ENCODE measurements around the gene STX18. TPM values are rescaled to one million over a fixed set of nuclear protein-coding genes. Genes with fewer than 3 reads are reported as not detected.

STX18 gene
- total RNA-seq, 1 experiment from 2014 or later = 20.9 TPM

- Histone ChIP-seq H2AFZ (ENCODE audit: low read length) (no peak overlapping the region), H3K9me3 (ENCODE audit: control insufficient read depth, low read depth, low read length) (no peaks in the 10 kb centered on the region), H3K23me2 (ENCODE audit: insufficient read length, low read depth, low read length, poor library complexity, severe bottlenecking) (no peaks in the 10 kb centered on the region), H2BK120ac (ENCODE audit: low read depth, low read length, poor library complexity, severe bottlenecking) (no peak overlapping the region), H3K79me2 (ENCODE audit: insufficient read depth, low read length) (no peaks in the 10 kb centered on the region), H3K23ac (ENCODE audit: insufficient read length, low read depth, low read length) (no peak overlapping the region), H3K4ac (ENCODE audit: low read depth, low read length) (no peak overlapping the region), H3K79me1 (ENCODE audit: insufficient read depth, low read depth, low read length, poor library complexity, severe bottlenecking) (no peaks in the 10 kb centered on the region), H2BK5ac (ENCODE audit: insufficient read length, low read length) (no peak overlapping the region), H3K56ac (ENCODE audit: insufficient read length, low read depth, low read length) (no peak overlapping the region), H3K9ac (ENCODE audit: extremely low read depth, insufficient read length, low read length) (no peak overlapping the region), H4K8ac (replicated peaks; ENCODE audit: insufficient read length, low read depth, low read length) (no peak overlapping the region), H2BK12ac (ENCODE audit: insufficient read length, low read depth, low read length) (no peak overlapping the region), H2BK15ac (ENCODE audit: low read depth, low read length) (no peak overlapping the region), H2BK20ac (ENCODE audit: low read depth, low read length, poor library complexity, severe bottlenecking) (no peak overlapping the region), H3K27ac (ENCODE audit: insufficient read length, low read depth, low read length) (no peak overlapping the region), H3K18ac (ENCODE audit: insufficient read length, low read depth, low read length) (no peak overlapping the region), H2AK5ac (ENCODE audit: insufficient read length, low read length) (no peak overlapping the region), H4K5ac (ENCODE audit: insufficient read length, low read depth, low read length) (no peak overlapping the region), H4K20me1 (ENCODE audit: control insufficient read depth, insufficient read depth, insufficient read length) (no peaks in the 10 kb centered on the region), H3K4me1 (ENCODE audit: insufficient read depth, low read length) (peaks cover 37% of the 10 kb centered on the region), H3K14ac (ENCODE audit: insufficient read depth, low read length) (no peak overlapping the region), H3K4me2 (ENCODE audit: insufficient read depth, insufficient read length, low read length) (no peak overlapping the region), H4K91ac (ENCODE audit: insufficient read length, low read depth, low read length) (no peak overlapping the region), H3K27me3 (ENCODE audit: insufficient read depth, low read length) (no peaks in the 10 kb centered on the region), H3T11ph (ENCODE audit: low read length) (no peak overlapping the region)
- Mint-ChIP-seq H3K27ac (peak overlapping the region in 2 of 3 experiments; percentile 21 to 81; a peak in 4 of 7 replicates), H3K36me3 (ENCODE audit: insufficient read depth in 1 of 3, low read depth in 3 of 3) (peaks cover 2 to 15% (median 4%) of the 10 kb centered on the region in 3 experiments; a peak in 6 of 7 replicates), H3K27me3 (ENCODE audit: low read depth) (peaks cover 8% of the 10 kb centered on the region), H3K4me3 (peak overlapping the region in 1 of 2 experiments; percentile 11; a peak in 1 of 5 replicates), H3K9me3 (no peaks in the 10 kb centered on the region), H3K4me1 (peaks cover 58 to 60% of the 10 kb centered on the region in 2 experiments)
- DNase-seq = peak; percentile 38
- TF ChIP-seq CTCF (conservative IDR thresholded peaks at IDR 0.05) = no peak
- no CpG with 5 or more reads among the region's 11 CpGs for whole genome bisulfite sequencing (ENCODE audit: extremely low coverage, insufficient read length, low lambda C conversion rate)
Measured at GRCh38 chr4:4426511-4427120, 115.2 kb downstream of the STX18 start.
